H1 (cell line): ENCODE measurements around the gene KSR2. TPM values are rescaled to one million over a fixed set of nuclear protein-coding genes. Genes with fewer than 3 reads are reported as not detected.

Source experiments
- CTCF ChIA-PET: fragments of 300-600 bp; sonication (Branson Sonifier 250); formaldehyde crosslinking; loops from one replicate; lab custom pipeline; 2021; ENCODE audit not compliant: partially characterized antibody; lab: Charles Lee
- POLR2A ChIA-PET: fragments of 300-600 bp; sonication (Branson Sonifier 250); formaldehyde crosslinking; loops from one replicate; lab custom pipeline; 2021; ENCODE audit warnings: inconsistent platforms; ENCODE audit not compliant: partially characterized antibody; lab: Charles Lee
- DNase-seq, 2 experiments: peaks; one replicate each; pipeline versions ENCODE4 v3.0.0 to v3.0.0-alpha.2; 2010 to 2022; ENCODE audit warnings: low spot score in 2 of 2, low read depth in 1 of 2, mixed read lengths in 1 of 2
- FAIRE-seq: peaks from 2 replicates; lab custom pipeline; 2011; peaks lifted over from hg19 to GRCh38; lab: Jason Lieb, UNC
- H2AFZ ChIP-seq: 2 replicates; pipeline ENCODE4 v1.8.1; 2012; ENCODE audit warnings: low read length, inconsistent platforms
- H2AK5ac ChIP-seq: 2 replicates; pipeline ENCODE4 v1.6.1; 2013; ENCODE audit warnings: low read depth, low read length
- H2BK120ac ChIP-seq: replicated peaks from 2 replicates; pipeline ENCODE3; 2013; ENCODE audit warnings: low read depth, low read length, inconsistent platforms
- H2BK12ac ChIP-seq: 2 replicates; pipeline ENCODE4 v1.6.1; 2013; ENCODE audit warnings: low read depth, low read length
- H2BK15ac ChIP-seq: 2 replicates; pipeline ENCODE4 v1.6.1; 2013; ENCODE audit warnings: low read length
- H2BK20ac ChIP-seq: 2 replicates; pipeline ENCODE4 v1.6.1; 2013; ENCODE audit warnings: low read length
- H2BK5ac ChIP-seq: 2 replicates; pipeline ENCODE4 v1.6.1; 2013; ENCODE audit warnings: low read depth, low read length
- H3K14ac ChIP-seq: 2 replicates; pipeline ENCODE4 v1.6.1; 2013; ENCODE audit warnings: inconsistent platforms; ENCODE audit not compliant: insufficient read length
- H3K18ac ChIP-seq: 2 replicates; pipeline ENCODE4 v1.6.1; 2013; ENCODE audit warnings: low read length; ENCODE audit errors: extremely low read depth
- H3K23ac ChIP-seq: 2 replicates; pipeline ENCODE4 v1.6.1; 2013; ENCODE audit warnings: inconsistent platforms; ENCODE audit not compliant: insufficient read length
- H3K23me2 ChIP-seq: 2 replicates; pipeline ENCODE4 v1.6.1; 2013; ENCODE audit warnings: low read depth, low read length
- H3K27ac ChIP-seq: 2 replicates; pipeline ENCODE4 v1.6.1; 2011; ENCODE audit warnings: low read depth, low read length, inconsistent platforms
- H3K27me3 ChIP-seq, 4 experiments: replicated peaks in 1 of 4; 1 replicate in 1 of 4; 2 replicates in 3 of 4; pipeline versions ENCODE4 v1.6.1 to v1.8.1; 2011 to 2013; ENCODE audit warnings: low read length in 3 of 4, mild to moderate bottlenecking in 3 of 4, inconsistent platforms in 2 of 4, mixed read lengths in 2 of 4, moderate library complexity in 1 of 4; ENCODE audit not compliant: control insufficient read depth in 3 of 4, insufficient read depth in 3 of 4; ENCODE audit errors: extremely low read depth in 1 of 4
- H3K36me3 ChIP-seq, 4 experiments: 2 replicates each; pipeline versions ENCODE4 v1.6.1 to v1.8.1; 2011 to 2013; ENCODE audit warnings: mild to moderate bottlenecking in 4 of 4, low read length in 3 of 4, moderate library complexity in 2 of 4, control low read depth in 1 of 4, inconsistent platforms in 1 of 4; ENCODE audit not compliant: insufficient read depth in 4 of 4, control insufficient read depth in 2 of 4
- H3K4ac ChIP-seq: replicated peaks from 2 replicates; pipeline ENCODE3; 2013; ENCODE audit warnings: low read length, low read depth, mixed read lengths, inconsistent platforms; ENCODE audit not compliant: insufficient read length
- H3K4me1 ChIP-seq, 4 experiments: replicated peaks in 1 of 4; 1 replicate in 1 of 4; 2 replicates in 3 of 4; pipeline versions ENCODE4 v1.6.1 to v1.8.1; 2011 to 2013; ENCODE audit warnings: low read length in 3 of 4, inconsistent platforms in 2 of 4, mixed read lengths in 1 of 4; ENCODE audit not compliant: insufficient read depth in 4 of 4, control insufficient read depth in 3 of 4
- H3K4me2 ChIP-seq, 2 experiments: 2 replicates each; pipeline versions ENCODE4 v1.6.1 to v1.8.1; 2011 to 2013; ENCODE audit warnings: low read depth in 2 of 2, low read length in 2 of 2, control low read depth in 1 of 2, inconsistent platforms in 1 of 2, mild to moderate bottlenecking in 1 of 2; ENCODE audit not compliant: insufficient read depth in 1 of 2
- H3K4me3 ChIP-seq, 4 experiments: fragments of 200-600, 300-600 bp in 1 of 4; sonication (generic), shearing (Covaris generic), sonication (Bioruptor Twin) in 1 of 4; 2 replicates each; pipeline versions ENCODE4 v1.5.1 to v1.8.1; 2011 to 2016; ENCODE audit warnings: low read length in 4 of 4, low read depth in 3 of 4, control low read depth in 2 of 4, inconsistent platforms in 2 of 4, mild to moderate bottlenecking in 2 of 4, mixed read lengths in 1 of 4, moderate library complexity in 1 of 4; ENCODE audit not compliant: insufficient read depth in 2 of 4; ENCODE audit errors: extremely low read depth in 1 of 4
- H3K56ac ChIP-seq: replicated peaks from 2 replicates; pipeline ENCODE3; 2013; ENCODE audit warnings: low read depth, mild to moderate bottlenecking, mixed read lengths, low read length, inconsistent platforms; ENCODE audit not compliant: insufficient read length
- H3K79me1 ChIP-seq: 2 replicates; pipeline ENCODE4 v1.6.1; 2013; ENCODE audit warnings: low read depth, low read length, control low read depth
- H3K79me2 ChIP-seq, 2 experiments: 2 replicates each; pipeline versions ENCODE4 v1.6.1 to v1.8.1; 2012 to 2013; ENCODE audit warnings: low read length in 2 of 2, mild to moderate bottlenecking in 2 of 2, inconsistent platforms in 1 of 2; ENCODE audit not compliant: insufficient read depth in 2 of 2, control insufficient read depth in 1 of 2
- H3K9ac ChIP-seq, 4 experiments: replicated peaks in 1 of 4; 1 replicate in 1 of 4; 2 replicates in 3 of 4; pipeline versions ENCODE4 v1.6.1 to v1.8.1; 2011 to 2013; ENCODE audit warnings: low read depth in 3 of 4, low read length in 3 of 4, control low read depth in 2 of 4, mild to moderate bottlenecking in 2 of 4, moderate library complexity in 2 of 4, inconsistent platforms in 1 of 4; ENCODE audit errors: extremely low read depth in 1 of 4
- H3K9me3 ChIP-seq, 2 experiments: 2 replicates each; pipeline versions ENCODE4 v1.6.1 to v1.8.1; 2012 to 2013; ENCODE audit warnings: mild to moderate bottlenecking in 2 of 2, moderate library complexity in 2 of 2, control low read depth in 1 of 2, inconsistent platforms in 1 of 2, low read depth in 1 of 2, low read length in 1 of 2, mixed read lengths in 1 of 2; ENCODE audit not compliant: insufficient read depth in 2 of 2
- H4K20me1 ChIP-seq, 2 experiments: replicated peaks in 1 of 2; 2 replicates each; pipeline versions ENCODE3 to v1.8.1; 2011 to 2013; ENCODE audit warnings: inconsistent platforms in 2 of 2, low read length in 2 of 2, mild to moderate bottlenecking in 1 of 2; ENCODE audit not compliant: insufficient read depth in 2 of 2, control insufficient read depth in 1 of 2
- H4K5ac ChIP-seq: 2 replicates; pipeline ENCODE4 v1.6.1; 2013; ENCODE audit warnings: low read length, low read depth, mixed read lengths, inconsistent platforms; ENCODE audit not compliant: insufficient read length
- H4K8ac ChIP-seq: 2 replicates; pipeline ENCODE4 v1.8.0; 2013; ENCODE audit warnings: mild to moderate bottlenecking, moderate library complexity, low read length, inconsistent platforms; ENCODE audit not compliant: insufficient read depth; ENCODE audit errors: extremely low read depth
- H4K91ac ChIP-seq: replicated peaks from 2 replicates; pipeline ENCODE3; 2013; ENCODE audit warnings: low read length, mixed read lengths, inconsistent platforms; ENCODE audit not compliant: insufficient read length
- CTCF ChIP-seq, 3 experiments: IDR thresholded peaks; 1 replicate in 2 of 3; 2 replicates in 1 of 3; pipeline versions ENCODE4 v1.5.1 to v1.6.1; 2011; ENCODE audit warnings: low read length in 3 of 3, mild to moderate bottlenecking in 3 of 3, inconsistent platforms in 2 of 3, low read depth in 1 of 3, moderate library complexity in 1 of 3; ENCODE audit not compliant: insufficient read depth in 1 of 3; ENCODE audit errors: control extremely low read depth in 1 of 3
- NANOG ChIP-seq: IDR thresholded peaks from 2 replicates; pipeline ENCODE4 v1.6.1; 2011; ENCODE audit warnings: low read length, low read depth, mild to moderate bottlenecking, inconsistent platforms; ENCODE audit not compliant: insufficient read depth, poor library complexity, severe bottlenecking
- PHF8 ChIP-seq: fragments of 200-600 bp; sonication (generic); conservative IDR thresholded peaks from 2 replicates; pipeline ENCODE4 v1.7.1; 2012; ENCODE audit warnings: low read depth, mild to moderate bottlenecking, inconsistent platforms, low read length, moderate library complexity
- RNF2 ChIP-seq: fragments of 200-900, 300-1000 bp; sonication (generic); IDR thresholded peaks from 2 replicates; pipeline ENCODE4 v1.7.1; 2016; ENCODE audit warnings: borderline replicate concordance, low read depth, mild to moderate bottlenecking, antibody characterized with exemption, low read length; ENCODE audit not compliant: poor library complexity, severe bottlenecking; ENCODE audit errors: missing control alignments
- SIN3A ChIP-seq, 2 experiments: IDR thresholded peaks in 1 of 2; conservative IDR thresholded peaks in 1 of 2; 2 replicates each; pipeline ENCODE4 v1.6.1; 2011 to 2012; ENCODE audit warnings: low read length in 2 of 2, improper control_type of control experiment in 1 of 2, low read depth in 1 of 2, mild to moderate bottlenecking in 1 of 2
- SP2 ChIP-seq: IDR thresholded peaks from 2 replicates; pipeline ENCODE4 v1.6.1; 2012; ENCODE audit warnings: mild to moderate bottlenecking, low read length, inconsistent platforms
- SUZ12 ChIP-seq: fragments of 200-600 bp; sonication (generic); IDR thresholded peaks from 2 replicates; pipeline ENCODE4 v1.6.1; 2012; ENCODE audit warnings: mild to moderate bottlenecking, inconsistent platforms, low read length, moderate library complexity, mixed read lengths
- TAF7 ChIP-seq: optimal IDR thresholded peaks from 2 replicates; pipeline ENCODE3; 2011; ENCODE audit warnings: low read depth, mild to moderate bottlenecking, inconsistent platforms, low read length, moderate library complexity, borderline replicate concordance
- WGBS, 2 experiments: shearing (Covaris generic) in 1 of 2; methylation state at CpG; one replicate each; pipeline versions ENCODE4 v1.1.6 to v1.1.7; 2013 to 2015; ENCODE audit warnings: low lambda C conversion rate in 2 of 2, mixed read lengths in 2 of 2, inconsistent platforms in 1 of 2, low coverage in 1 of 2, missing lambda C conversion rate in 1 of 2; ENCODE audit not compliant: insufficient replicate concordance in 2 of 2, insufficient coverage in 1 of 2, insufficient read length in 1 of 2; ENCODE audit errors: extremely low coverage in 1 of 2, missing lambda C conversion rate in 1 of 2; 5-methylcytosine and 5-hydroxymethylcytosine counted together
- polyA plus RNA-seq, 7 experiments: library from polyadenylated mRNA; depleted of rRNA in 3 of 7; stranded (reverse) in 5 of 7; unstranded in 2 of 7; fragments of >200 nt in 5 of 7; fragments of 200-250 nt in 2 of 7; gene quantifications; 1 replicate in 5 of 7; 2 replicates in 1 of 7; 4 replicates in 1 of 7; pipeline versions ENCODE4 v1.2.1 to v1.2.3, GENCODE V29; 2011 to 2013; ENCODE audit warnings: missing spikeins in 2 of 7, mixed read lengths in 2 of 7
- total RNA-seq: library from RNA; stranded (reverse); fragmentation: NEBNext Ultra II Directional; extraction: Animal tissue kit (Norgen Biotek cat#: 25700); gene quantifications from 2 replicates; pipeline ENCODE4 v1.2.1, GENCODE V29; 2021

Gene KSR2
- total and polyA plus RNA-seq, 2 of the 8 experiments (the other 6 are each of a cell fraction or from before 2014, with no cell fraction given), result 0.74 to 2.2 TPM

GRCh38 chr12:117919479-117919878 lies 49.3 kb downstream of the KSR2 start:
- no peak overlapping the region for H3K4ac ChIP-seq
- H3K9ac ChIP-seq, result no peak overlapping the region
- no peak overlapping the region for H2BK20ac ChIP-seq
- 83% methylated on average over 2 of the region's 2 CpGs; no CpG with 5 or more reads in 1 of the 2 experiments for WGBS, 2 experiments
- H3K4me2 ChIP-seq, result no peak overlapping the region
- H2BK15ac ChIP-seq, result no peak overlapping the region
- no peak overlapping the region for H3K14ac ChIP-seq
- ChIA-PET CTCF (no interaction called here), POLR2A (interaction anchor here (0.8 to 1.1 kb wide), 2 partner anchors 13 to 31 kb away, joined by 3 read pairs; no protein-coding TSS in a partner anchor)
- H3K79me2 ChIP-seq, result no peaks in the 10 kb centered on the region
- FAIRE-seq (no peak), DNase-seq (no peak)
- no peaks in the 10 kb centered on the region for H3K23me2 ChIP-seq
- no peak overlapping the region for H3K23ac ChIP-seq
- H4K91ac ChIP-seq, result no peak overlapping the region
- no peak overlapping the region for H2BK12ac ChIP-seq
- no peak overlapping the region for H3K56ac ChIP-seq
- no peaks in the 10 kb centered on the region for H3K27me3 ChIP-seq
- H3K79me1 ChIP-seq, result no peaks in the 10 kb centered on the region
- no peak overlapping the region for H2AK5ac ChIP-seq
- H4K8ac ChIP-seq, result no peak overlapping the region
- no peaks in the 10 kb centered on the region for H3K36me3 ChIP-seq
- H3K4me3 ChIP-seq, result no peak overlapping the region
- H2BK120ac ChIP-seq, result no peak overlapping the region
- H2BK5ac ChIP-seq, result no peak overlapping the region
- no peaks in the 10 kb centered on the region for H3K9me3 ChIP-seq
- H3K27ac ChIP-seq, result no peak overlapping the region
- no peak for TF ChIP-seq TAF7
- no peak for TF ChIP-seq CTCF (IDR thresholded peaks at IDR 0.05; ENCODE audit: control extremely low read depth in 1 of 3, insufficient read depth in 1 of 3, low read depth in 1 of 3, low read length in 3 of 3)
- no peak for TF ChIP-seq SP2
- TF ChIP-seq RNF2, result no peak
- TF ChIP-seq PHF8, result no peak
- TF ChIP-seq NANOG, result no peak
- TF ChIP-seq SUZ12, result no peak
- TF ChIP-seq SIN3A (conservative IDR thresholded peaks at IDR 0.05 in 1 of 2, IDR thresholded peaks at IDR 0.05 in 1 of 2; ENCODE audit: low read depth in 1 of 2, low read length in 2 of 2), result no peak
- TF ChIP-seq, all 59 proteins: peak for 0
- Histone ChIP-seq H3K18ac (no peak overlapping the region), H4K20me1 (no peaks in the 10 kb centered on the region), H2AFZ (no peak overlapping the region), H4K5ac (no peak overlapping the region), H3K4me1 (no peaks in the 10 kb centered on the region)
